Thyroid gland (tissue), 4 donors: ENCODE measurements around the gene ZNF438. TPM values are rescaled to one million over a fixed set of nuclear protein-coding genes. Genes with fewer than 3 reads are reported as not detected.

Source experiments
- DNase-seq, 2 donors: peaks; one replicate each; pipeline ENCODE4 v3.0.0-alpha.2; 2019
- H3K27ac ChIP-seq, 3 donors: fragments of 200-600 bp; sonication (generic); 1 replicate in 2 of 3; 2 replicates in 1 of 3; pipeline ENCODE4 v1.5.1; 2016 to 2019; ENCODE audit warnings: mild to moderate bottlenecking in 1 of 3, moderate library complexity in 1 of 3
- H3K27me3 ChIP-seq: fragments of 200-600 bp; sonication (generic); one replicate; pipeline ENCODE4 v1.5.1; 2019
- H3K36me3 ChIP-seq, 2 donors: fragments of 200-600 bp; sonication (generic); one replicate each; pipeline ENCODE4 v1.5.1; 2016 to 2019
- H3K4me1 ChIP-seq, 2 donors: fragments of 200-600 bp; sonication (generic); one replicate each; pipeline ENCODE4 v1.5.1; 2017 to 2019
- H3K4me3 ChIP-seq, 3 donors: fragments of 200-600 bp; sonication (generic); replicated peaks in 1 of 3; 1 replicate in 2 of 3; 2 replicates in 1 of 3; pipeline ENCODE4 v1.5.1; 2016; ENCODE audit warnings: mild to moderate bottlenecking in 1 of 3
- H3K9me3 ChIP-seq: fragments of 200-600 bp; sonication (generic); one replicate; pipeline ENCODE4 v1.5.1; 2017
- POLR2A ChIP-seq, 2 donors: fragments of 450-650 bp; IDR thresholded peaks; one replicate each; pipeline ENCODE4 v1.6.1; 2017; ENCODE audit warnings: antibody characterized with exemption in 2 of 2, mild to moderate bottlenecking in 2 of 2, moderate library complexity in 1 of 2
- WGBS, 2 donors: methylation state at CpG; one replicate each; pipeline ENCODE4 v1.1.5; 2017; 5-methylcytosine and 5-hydroxymethylcytosine counted together
- intact Hi-C: fragments of 100-400 bp; cut with DNase I; formaldehyde crosslinking; loops from one replicate; pipeline ENCODE4 v1.15.1; 2023
- total RNA-seq, 4 donors: library from RNA; depleted of rRNA; stranded (reverse); fragments of >200 nt; gene quantifications; one replicate each; pipeline ENCODE4 v1.2.3, GENCODE V29; 2016
- TF ChIP-seq, protein P1 (sequence below), 6 experiments: fragments of 200-600 bp in 3 of 6; fragments of 450-650 bp in 3 of 6; sonication (generic) in 3 of 6; IDR thresholded peaks; one replicate each; pipeline ENCODE4 v1.5.1; 2016 to 2019; ENCODE audit warnings: antibody characterized with exemption in 6 of 6, mild to moderate bottlenecking in 2 of 6, inconsistent platforms in 1 of 6, moderate library complexity in 1 of 6

Gene ZNF438
- total RNA-seq, 4 donors from 2014 or later: 19.2 to 21.8 (median 20.3) TPM

- 89 to 93% methylated on average over 2 of the region's 2 CpGs for WGBS, 2 donors
- no peak overlapping the region for H3K4me3 ChIP-seq
- H3K36me3 ChIP-seq: no peaks in the 10 kb centered on the region
- TF ChIP-seq, protein P1, sequence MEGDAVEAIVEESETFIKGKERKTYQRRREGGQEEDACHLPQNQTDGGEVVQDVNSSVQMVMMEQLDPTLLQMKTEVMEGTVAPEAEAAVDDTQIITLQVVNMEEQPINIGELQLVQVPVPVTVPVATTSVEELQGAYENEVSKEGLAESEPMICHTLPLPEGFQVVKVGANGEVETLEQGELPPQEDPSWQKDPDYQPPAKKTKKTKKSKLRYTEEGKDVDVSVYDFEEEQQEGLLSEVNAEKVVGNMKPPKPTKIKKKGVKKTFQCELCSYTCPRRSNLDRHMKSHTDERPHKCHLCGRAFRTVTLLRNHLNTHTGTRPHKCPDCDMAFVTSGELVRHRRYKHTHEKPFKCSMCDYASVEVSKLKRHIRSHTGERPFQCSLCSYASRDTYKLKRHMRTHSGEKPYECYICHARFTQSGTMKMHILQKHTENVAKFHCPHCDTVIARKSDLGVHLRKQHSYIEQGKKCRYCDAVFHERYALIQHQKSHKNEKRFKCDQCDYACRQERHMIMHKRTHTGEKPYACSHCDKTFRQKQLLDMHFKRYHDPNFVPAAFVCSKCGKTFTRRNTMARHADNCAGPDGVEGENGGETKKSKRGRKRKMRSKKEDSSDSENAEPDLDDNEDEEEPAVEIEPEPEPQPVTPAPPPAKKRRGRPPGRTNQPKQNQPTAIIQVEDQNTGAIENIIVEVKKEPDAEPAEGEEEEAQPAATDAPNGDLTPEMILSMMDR (IDR thresholded peaks at IDR 0.05): no peak
- TF ChIP-seq POLR2A (IDR thresholded peaks at IDR 0.05): no peak
- H3K4me1 ChIP-seq: peaks cover 9 to 12% of the 10 kb centered on the region in 2 donors
- no peak overlapping the region for H3K27ac ChIP-seq
- intact Hi-C loops: no loop called here
- no peak for DNase-seq
- H3K27me3 ChIP-seq: no peaks in the 10 kb centered on the region
- H3K9me3 ChIP-seq: no peaks in the 10 kb centered on the region
Measured at GRCh38 chr10:30850776-30851175, 180.9 kb downstream of the ZNF438 start.

- H3K36me3 ChIP-seq: no peaks in the 10 kb centered on the region
- no peak overlapping the region for H3K27ac ChIP-seq
- no peaks in the 10 kb centered on the region for H3K27me3 ChIP-seq
- no peak for TF ChIP-seq POLR2A (IDR thresholded peaks at IDR 0.05)
- TF ChIP-seq, protein P1 (IDR thresholded peaks at IDR 0.05): no peak
- H3K4me1 ChIP-seq: no peaks in the 10 kb centered on the region
- no peak overlapping the region for H3K4me3 ChIP-seq
- no peaks in the 10 kb centered on the region for H3K9me3 ChIP-seq
- DNase-seq: no peak
- intact Hi-C loops: no loop called here
- WGBS, 2 donors: 90 to 91% methylated on average over 3 of the region's 3 CpGs
Measured at GRCh38 chr10:30849231-30850035, 182.2 kb downstream of the ZNF438 start.

GRCh38 chr10:30848396-30849032, 183.2 kb downstream of the ZNF438 start:
- no peak for DNase-seq
- 87 to 95% methylated on average over 11 of the region's 11 CpGs for WGBS, 2 donors
- TF ChIP-seq, protein P1 (IDR thresholded peaks at IDR 0.05): no peak
- no peak for TF ChIP-seq POLR2A (IDR thresholded peaks at IDR 0.05)

GRCh38 chr10:30847642-30848041, 184.0 kb downstream of the ZNF438 start:
- no peak for DNase-seq
- Histone ChIP-seq H3K9me3 (no peaks in the 10 kb centered on the region), H3K36me3 (no peaks in the 10 kb centered on the region), H3K27ac (no peak overlapping the region), H3K4me3 (no peak overlapping the region), H3K4me1 (no peaks in the 10 kb centered on the region), H3K27me3 (no peaks in the 10 kb centered on the region)
- TF ChIP-seq, protein P1 (IDR thresholded peaks at IDR 0.05): no peak
- no peak for TF ChIP-seq POLR2A (IDR thresholded peaks at IDR 0.05)
- intact Hi-C loops: no loop called here
- WGBS, 2 donors: 94 to 96% methylated on average over 4 to 5 of the region's 10 CpGs

More at GRCh38 chr10:30848396-30849032, 183.2 kb downstream of the ZNF438 start:
- Histone ChIP-seq H3K9me3 (no peaks in the 10 kb centered on the region), H3K4me1 (no peaks in the 10 kb centered on the region), H3K27me3 (no peaks in the 10 kb centered on the region), H3K27ac (no peak overlapping the region), H3K36me3 (no peaks in the 10 kb centered on the region), H3K4me3 (no peak overlapping the region)
- intact Hi-C loops: no loop called here

- Histone ChIP-seq H3K9me3 (no peaks in the 10 kb centered on the region), H3K4me3 (no peak overlapping the region), H3K27me3 (no peaks in the 10 kb centered on the region), H3K4me1 (peaks cover 0 to 2% of the 10 kb centered on the region in 2 donors), H3K36me3 (no peaks in the 10 kb centered on the region), H3K27ac (no peak overlapping the region)
- no peak for TF ChIP-seq POLR2A (IDR thresholded peaks at IDR 0.05)
- TF ChIP-seq, protein P1 (IDR thresholded peaks at IDR 0.05): no peak
- intact Hi-C loops: no loop called here
- DNase-seq: no peak
- WGBS, 2 donors: 97% methylated on average over 6 of the region's 6 CpGs
Measured at GRCh38 chr10:30847199-30847598, 184.5 kb downstream of the ZNF438 start.
